OCI-LY1 (cell line): ENCODE measurements around the gene PBX3.

Experiments
- H2AFZ ChIP-seq: fragments of 200-600 bp; sonication (generic), shearing (Covaris generic); 2 replicates; pipeline ENCODE4 v1.6.0; 2014; ENCODE audit warnings: antibody characterized with exemption, mild to moderate bottlenecking, low read length
- H3F3A ChIP-seq: fragments of 200-600 bp; sonication (generic), shearing (Covaris generic); 2 replicates; pipeline ENCODE4 v1.6.0; 2014; ENCODE audit warnings: mild to moderate bottlenecking, antibody characterized with exemption, low read length, moderate library complexity; ENCODE audit not compliant: insufficient read depth
- H3K27ac ChIP-seq: fragments of 200-600 bp; sonication (generic); 2 replicates; pipeline ENCODE4 v1.5.1; 2014; ENCODE audit warnings: low read length, mixed run types, mild to moderate bottlenecking, low read depth; ENCODE audit not compliant: poor library complexity, severe bottlenecking
- H3K27me3 ChIP-seq: fragments of 200-600 bp; sonication (generic); 2 replicates; pipeline ENCODE4 v1.6.0; 2014; ENCODE audit warnings: antibody characterized with exemption, mild to moderate bottlenecking, low read length, moderate library complexity; ENCODE audit not compliant: insufficient read depth
- H3K36me3 ChIP-seq: fragments of 200-600 bp; sonication (generic); 2 replicates; pipeline ENCODE4 v1.6.1; 2014; ENCODE audit warnings: mild to moderate bottlenecking, antibody characterized with exemption, low read length, moderate library complexity, mixed read lengths; ENCODE audit not compliant: insufficient read depth
- H3K4me1 ChIP-seq: fragments of 200-600 bp; sonication (generic); 2 replicates; pipeline ENCODE4 v1.5.1; 2014; ENCODE audit warnings: mild to moderate bottlenecking, low read length, moderate library complexity; ENCODE audit not compliant: insufficient read depth, severe bottlenecking
- H3K4me2 ChIP-seq: fragments of 200-600 bp; sonication (generic), shearing (Covaris generic); 2 replicates; pipeline ENCODE4 v1.6.1; 2014; ENCODE audit warnings: low read length
- H3K4me3 ChIP-seq: fragments of 200-600 bp; sonication (generic); 2 replicates; pipeline ENCODE4 v1.5.1; 2014; ENCODE audit warnings: low read length, low read depth, mild to moderate bottlenecking, mixed read lengths; ENCODE audit not compliant: poor library complexity, severe bottlenecking
- H3K79me2 ChIP-seq: fragments of 200-600 bp; shearing (Covaris generic); 2 replicates; pipeline ENCODE4 v1.6.1; 2016; ENCODE audit warnings: mixed run types, low read length, mixed read lengths; ENCODE audit not compliant: insufficient read depth
- H3K9ac ChIP-seq: fragments of 200-600 bp; sonication (generic), shearing (Covaris generic); 2 replicates; pipeline ENCODE4 v1.6.1; 2014; ENCODE audit warnings: mild to moderate bottlenecking, low read length, mixed read lengths
- H3K9me2 ChIP-seq: fragments of 200-600 bp; sonication (generic), shearing (Covaris generic); 2 replicates; pipeline ENCODE4 v1.6.1; 2014; ENCODE audit warnings: low read depth, mild to moderate bottlenecking, low read length, mixed read lengths
- H3K9me3 ChIP-seq: fragments of 200-600 bp; shearing (Covaris generic); 2 replicates; pipeline ENCODE4 v1.6.1; 2014; ENCODE audit warnings: low read length, mixed read lengths
- H4K20me1 ChIP-seq: fragments of 200-600 bp; sonication (generic), shearing (Covaris generic); 2 replicates; pipeline ENCODE4 v1.6.0; 2016; ENCODE audit warnings: mild to moderate bottlenecking, low read length; ENCODE audit not compliant: insufficient read depth
- EZH2 ChIP-seq: fragments of 200-600 bp; sonication (generic), shearing (Covaris generic); IDR thresholded peaks from 2 replicates; pipeline ENCODE4 v1.8.0; 2017; ENCODE audit warnings: borderline replicate concordance, mixed run types, mild to moderate bottlenecking, antibody characterized with exemption, low read length, moderate library complexity, mixed read lengths
- TF ChIP-seq, protein P1 (sequence below): fragments of 200-600 bp; sonication (generic), shearing (Covaris generic); IDR thresholded peaks from 2 replicates; pipeline ENCODE4 v1.5.1; 2017; ENCODE audit warnings: mild to moderate bottlenecking, antibody characterized with exemption, low read length, moderate library complexity, mixed read lengths

The PBX3 gene

DNA sequence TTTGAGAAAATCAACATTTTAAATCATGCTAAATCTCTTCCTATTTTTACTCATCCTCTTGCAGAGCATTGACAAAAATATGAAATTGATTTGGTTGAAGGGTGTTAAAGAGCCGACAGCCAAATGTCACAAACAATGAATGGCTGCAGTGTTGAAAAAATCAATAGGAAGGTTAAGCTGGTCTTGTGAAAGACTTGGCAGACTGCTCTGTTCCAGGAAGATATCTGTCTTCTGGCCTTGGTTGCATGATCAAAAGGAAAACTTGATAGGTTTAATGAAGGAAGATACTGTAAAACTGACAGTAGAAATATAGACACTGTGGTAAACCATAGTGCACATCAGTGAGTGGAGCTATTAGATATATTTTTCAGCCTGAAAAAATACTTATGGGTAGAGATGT is 103.6 kb downstream of the PBX3 start:
- no peaks in the 10 kb centered on the region for H3K27me3 ChIP-seq
- H3K9ac ChIP-seq: no peak overlapping the region
- H3K27ac ChIP-seq: no peak overlapping the region
- H3K9me3 ChIP-seq: no peaks in the 10 kb centered on the region
- no peak overlapping the region for H2AFZ ChIP-seq
- peaks cover 5% of the 10 kb centered on the region; the same call in 1 of the 2 replicates for H3K36me3 ChIP-seq
- H3K4me2 ChIP-seq: no peak overlapping the region
- no peaks in the 10 kb centered on the region for H3F3A ChIP-seq
- peaks cover 7% of the 10 kb centered on the region; the same call in 1 of the 2 replicates for H3K79me2 ChIP-seq
- no peaks in the 10 kb centered on the region for H4K20me1 ChIP-seq
- no peak overlapping the region for H3K4me3 ChIP-seq
- H3K9me2 ChIP-seq: no peaks in the 10 kb centered on the region
- TF ChIP-seq, protein P1, sequence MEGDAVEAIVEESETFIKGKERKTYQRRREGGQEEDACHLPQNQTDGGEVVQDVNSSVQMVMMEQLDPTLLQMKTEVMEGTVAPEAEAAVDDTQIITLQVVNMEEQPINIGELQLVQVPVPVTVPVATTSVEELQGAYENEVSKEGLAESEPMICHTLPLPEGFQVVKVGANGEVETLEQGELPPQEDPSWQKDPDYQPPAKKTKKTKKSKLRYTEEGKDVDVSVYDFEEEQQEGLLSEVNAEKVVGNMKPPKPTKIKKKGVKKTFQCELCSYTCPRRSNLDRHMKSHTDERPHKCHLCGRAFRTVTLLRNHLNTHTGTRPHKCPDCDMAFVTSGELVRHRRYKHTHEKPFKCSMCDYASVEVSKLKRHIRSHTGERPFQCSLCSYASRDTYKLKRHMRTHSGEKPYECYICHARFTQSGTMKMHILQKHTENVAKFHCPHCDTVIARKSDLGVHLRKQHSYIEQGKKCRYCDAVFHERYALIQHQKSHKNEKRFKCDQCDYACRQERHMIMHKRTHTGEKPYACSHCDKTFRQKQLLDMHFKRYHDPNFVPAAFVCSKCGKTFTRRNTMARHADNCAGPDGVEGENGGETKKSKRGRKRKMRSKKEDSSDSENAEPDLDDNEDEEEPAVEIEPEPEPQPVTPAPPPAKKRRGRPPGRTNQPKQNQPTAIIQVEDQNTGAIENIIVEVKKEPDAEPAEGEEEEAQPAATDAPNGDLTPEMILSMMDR: no peak
- TF ChIP-seq EZH2: no peak
- no peaks in the 10 kb centered on the region for H3K4me1 ChIP-seq

DNA sequence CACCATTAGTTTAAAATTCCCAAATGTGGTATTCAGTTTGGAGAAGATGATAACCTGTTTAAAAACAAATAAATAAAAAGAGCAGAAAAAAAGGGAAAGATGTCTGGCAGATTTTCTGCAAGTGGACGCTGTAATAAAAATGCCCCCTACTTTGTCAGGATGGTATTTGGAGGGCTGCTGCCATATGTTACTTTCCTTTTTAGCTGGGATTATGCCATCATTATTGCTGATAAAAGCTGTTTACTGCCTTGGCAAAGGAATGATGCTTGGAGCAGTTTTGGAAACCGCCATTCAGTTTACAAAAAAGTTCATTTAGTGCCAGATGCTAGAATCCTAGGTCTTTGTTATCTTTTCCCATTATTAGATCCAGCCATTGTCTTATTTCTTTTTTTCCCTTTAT is 104.8 kb downstream of the PBX3 start:
- H3K9ac ChIP-seq: no peak overlapping the region
- H3F3A ChIP-seq: no peaks in the 10 kb centered on the region
- H3K27me3 ChIP-seq: no peaks in the 10 kb centered on the region
- no peaks in the 10 kb centered on the region for H3K36me3 ChIP-seq
- no peaks in the 10 kb centered on the region for H3K9me3 ChIP-seq
- H3K4me1 ChIP-seq: no peaks in the 10 kb centered on the region
- H3K79me2 ChIP-seq: peaks cover 7% of the 10 kb centered on the region; the same call in 1 of the 2 replicates
- no peaks in the 10 kb centered on the region for H3K9me2 ChIP-seq
- TF ChIP-seq, protein P1: no peak
- no peak for TF ChIP-seq EZH2
- no peak overlapping the region for H3K4me3 ChIP-seq
- H3K27ac ChIP-seq: no peak overlapping the region
- no peak overlapping the region for H3K4me2 ChIP-seq
- H4K20me1 ChIP-seq: no peaks in the 10 kb centered on the region
- H2AFZ ChIP-seq: no peak overlapping the region

DNA sequence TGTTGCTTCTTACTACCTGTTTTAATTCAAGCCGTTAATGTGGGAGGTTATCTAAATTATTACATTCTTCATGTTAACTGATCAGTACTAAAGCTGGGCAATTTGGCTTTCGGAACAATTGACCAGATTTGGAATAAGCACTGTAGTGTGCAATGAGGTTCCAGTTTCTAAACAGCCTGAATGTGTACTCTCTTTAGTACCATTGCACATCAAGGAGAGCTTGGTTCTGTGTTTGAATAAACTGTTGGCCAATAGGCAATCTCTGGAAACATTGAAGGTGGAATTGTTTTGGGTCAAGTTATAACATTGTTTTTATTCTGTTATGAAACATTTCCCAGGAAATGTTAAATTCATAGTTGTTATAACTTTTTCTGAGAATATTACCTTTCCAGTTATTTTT is 105.2 kb downstream of the PBX3 start:
- H3K9ac ChIP-seq: no peak overlapping the region
- H3K9me2 ChIP-seq: no peaks in the 10 kb centered on the region
- H4K20me1 ChIP-seq: no peaks in the 10 kb centered on the region
- no peak overlapping the region for H2AFZ ChIP-seq
- no peaks in the 10 kb centered on the region for H3K4me1 ChIP-seq
- no peaks in the 10 kb centered on the region for H3K36me3 ChIP-seq
- TF ChIP-seq, protein P1: no peak
- no peak for TF ChIP-seq EZH2
- no peak overlapping the region for H3K4me2 ChIP-seq
- H3K27ac ChIP-seq: no peak overlapping the region
- H3K79me2 ChIP-seq: peaks cover 7% of the 10 kb centered on the region; the same call in 1 of the 2 replicates
- no peaks in the 10 kb centered on the region for H3K9me3 ChIP-seq
- H3K4me3 ChIP-seq: no peak overlapping the region
- H3K27me3 ChIP-seq: no peaks in the 10 kb centered on the region
- H3F3A ChIP-seq: no peaks in the 10 kb centered on the region
